HCT116 (cell line): Measurements from ENCODE around the gene C17orf67. TPM values are rescaled to one million over a fixed set of nuclear protein-coding genes. Genes with fewer than 3 reads are reported as not detected.

Experiments used
- ATAC-seq: fragments of 200-7000 bp; cut with Tn5 transposase; 2 replicates; pipeline ENCODE4 v1.9.1; 2020; ENCODE audit warnings: mild to moderate bottlenecking, moderate library complexity
- BruUV-seq: library from RNA; stranded (reverse); fragments of 400-500 nt; replicated peaks from 2 replicates; lab custom pipeline; 2021; lab: Mats Ljungman, UMichigan
- CTCF ChIA-PET: fragments of 300-600 bp; sonication (Branson Sonifier 250); formaldehyde crosslinking; loops from one replicate; lab custom pipeline; 2021; ENCODE audit warnings: antibody characterized with exemption; lab: Charles Lee
- POLR2A ChIA-PET: fragments of 300-600, 350-600 bp; sonication (Branson Sonifier 250); formaldehyde crosslinking; loops from one replicate; lab custom pipeline; 2021; ENCODE audit warnings: antibody characterized with exemption; lab: Charles Lee
- RAD21 ChIA-PET, 2 experiments: fragments of 300-600 bp; sonication (Branson Sonifier 250); formaldehyde crosslinking; loops; one replicate each; lab custom pipeline; 2023; ENCODE audit warnings: low total read pairs in 2 of 2; ENCODE audit not compliant: uncharacterized antibody in 2 of 2, unreplicated experiment in 2 of 2, low non-redundant PET in 1 of 2; lab: Charles Lee
- DNase-seq: peaks from one replicate; pipeline ENCODE4 v3.0.0-alpha.2; 2010; ENCODE audit warnings: low read depth, low spot score
- H2AFZ ChIP-seq: fragments of 200-600 bp; shearing (Covaris generic), sonication (generic); 2 replicates; pipeline ENCODE4 v1.6.1; 2017; ENCODE audit warnings: low read depth, mixed run types, mixed read lengths, antibody characterized with exemption, low read length; ENCODE audit not compliant: poor library complexity, severe bottlenecking
- H3K27ac ChIP-seq: 2 replicates; pipeline ENCODE4 v1.5.1; 2012; ENCODE audit warnings: low read depth, low read length
- H3K27me3 ChIP-seq: fragments of 200-600 bp; sonication (generic); 2 replicates; pipeline ENCODE4 v1.6.1; 2016; ENCODE audit warnings: mixed run types, low read length, mixed read lengths; ENCODE audit not compliant: insufficient read depth
- H3K36me3 ChIP-seq, 2 experiments: fragments of 200-500 bp in 1 of 2; fragments of 200-600 bp in 1 of 2; sonication (Bioruptor generic) in 1 of 2; sonication (generic) in 1 of 2; 2 replicates each; pipeline versions ENCODE4 v1.5.1 to v1.6.1; 2014 to 2016; ENCODE audit warnings: low read length in 2 of 2, inconsistent platforms in 1 of 2, mixed read lengths in 1 of 2, mixed run types in 1 of 2; ENCODE audit not compliant: insufficient read depth in 2 of 2, control insufficient read depth in 1 of 2
- H3K4me1 ChIP-seq, 2 experiments: fragments of 200-600 bp in 1 of 2; sonication (generic) in 1 of 2; 2 replicates each; pipeline versions ENCODE4 v1.5.1 to v1.6.1; 2012 to 2017; ENCODE audit warnings: low read length in 2 of 2, inconsistent platforms in 1 of 2, mild to moderate bottlenecking in 1 of 2, mixed read lengths in 1 of 2, mixed run types in 1 of 2, moderate library complexity in 1 of 2; ENCODE audit not compliant: insufficient read depth in 2 of 2, control insufficient read depth in 1 of 2
- H3K4me2 ChIP-seq: fragments of 200-600 bp; sonication (generic); 2 replicates; pipeline ENCODE4 v1.6.1; 2017; ENCODE audit warnings: mixed run types, low read length, mixed read lengths
- H3K4me3 ChIP-seq, 2 experiments: fragments of 200-600 bp in 1 of 2; sonication (generic) in 1 of 2; replicated peaks in 1 of 2; 2 replicates each; pipeline ENCODE4 v1.5.1; 2011 to 2016; ENCODE audit warnings: low read length in 2 of 2, control low read depth in 1 of 2, low read depth in 1 of 2, mild to moderate bottlenecking in 1 of 2, mixed read lengths in 1 of 2, mixed run types in 1 of 2
- H3K79me2 ChIP-seq: fragments of 200-600 bp; sonication (generic); 2 replicates; pipeline ENCODE4 v1.6.1; 2017; ENCODE audit warnings: mild to moderate bottlenecking, mixed run types, low read length, moderate library complexity, mixed read lengths; ENCODE audit not compliant: insufficient read depth
- H3K9ac ChIP-seq: fragments of 200-600 bp; sonication (generic); 2 replicates; pipeline ENCODE4 v1.6.1; 2016; ENCODE audit warnings: low read length, mixed read lengths
- H3K9me2 ChIP-seq: fragments of 200-600 bp; sonication (generic), shearing (Covaris generic); 2 replicates; pipeline ENCODE4 v1.6.1; 2017; ENCODE audit warnings: mixed run types, mild to moderate bottlenecking, moderate library complexity; ENCODE audit not compliant: insufficient read depth
- H3K9me3 ChIP-seq, 2 experiments: fragments of 200-500 bp in 1 of 2; fragments of 200-600 bp in 1 of 2; sonication (Bioruptor generic) in 1 of 2; sonication (generic) in 1 of 2; 2 replicates each; pipeline ENCODE4 v1.6.1; 2014 to 2017; ENCODE audit warnings: low read length in 2 of 2, mixed read lengths in 2 of 2, inconsistent platforms in 1 of 2, low read depth in 1 of 2, mild to moderate bottlenecking in 1 of 2, mixed run types in 1 of 2, moderate library complexity in 1 of 2; ENCODE audit not compliant: control insufficient read depth in 1 of 2, insufficient read depth in 1 of 2
- H4K20me1 ChIP-seq: fragments of 200-600 bp; sonication (generic), shearing (Covaris generic); 2 replicates; pipeline ENCODE4 v1.6.1; 2017; ENCODE audit warnings: mixed run types, mild to moderate bottlenecking, moderate library complexity; ENCODE audit not compliant: insufficient read depth
- CBX3 ChIP-seq: IDR thresholded peaks from 2 replicates; pipeline ENCODE4 v1.6.1; 2012; ENCODE audit warnings: low read depth
- CEBPB ChIP-seq: IDR thresholded peaks from 2 replicates; pipeline ENCODE4 v1.6.1; 2012; ENCODE audit warnings: low read depth
- CTCF ChIP-seq, 3 experiments: fragments of 200-600 bp in 1 of 3; sonication (generic) in 1 of 3; IDR thresholded peaks in 2 of 3; conservative IDR thresholded peaks in 1 of 3; 2 replicates each; pipeline ENCODE4 v1.5.1; 2012 to 2017; ENCODE audit warnings: low read depth in 2 of 3, low read length in 2 of 3, antibody characterized with exemption in 1 of 3, borderline replicate concordance in 1 of 3, control low read depth in 1 of 3, mild to moderate bottlenecking in 1 of 3, mixed read lengths in 1 of 3, mixed run types in 1 of 3, moderate library complexity in 1 of 3; ENCODE audit not compliant: insufficient read depth in 1 of 3
- EGR1 ChIP-seq: IDR thresholded peaks from 2 replicates; pipeline ENCODE4 v1.6.1; 2012; ENCODE audit warnings: low read depth
- ELF1 ChIP-seq: IDR thresholded peaks from 2 replicates; pipeline ENCODE4 v1.6.1; 2012; ENCODE audit warnings: low read depth, borderline replicate concordance
- EZH2phosphoT487 ChIP-seq: fragments of 200-600 bp; IDR thresholded peaks from 2 replicates; pipeline ENCODE4 v1.6.1; 2018; ENCODE audit warnings: antibody characterized with exemption, borderline replicate concordance
- FOSL1 ChIP-seq: IDR thresholded peaks from 2 replicates; pipeline ENCODE4 v1.6.1; 2012; ENCODE audit warnings: low read depth
- JUND ChIP-seq: IDR thresholded peaks from 2 replicates; pipeline ENCODE4 v1.6.1; 2012
- POLR2A ChIP-seq: IDR thresholded peaks from 2 replicates; pipeline ENCODE4 v1.7.0; 2011; ENCODE audit warnings: borderline replicate concordance; ENCODE audit not compliant: insufficient read depth, insufficient read length; ENCODE audit errors: extremely low read depth
- POLR2AphosphoS5 ChIP-seq: IDR thresholded peaks from 2 replicates; pipeline ENCODE4 v1.6.1; 2011; ENCODE audit warnings: mild to moderate bottlenecking, low read depth, low read length, moderate library complexity
- RAD21 ChIP-seq: IDR thresholded peaks from 2 replicates; pipeline ENCODE4 v1.6.1; 2012; ENCODE audit warnings: low read depth, mild to moderate bottlenecking
- SIN3A ChIP-seq: IDR thresholded peaks from 2 replicates; pipeline ENCODE4 v1.6.1; 2012; ENCODE audit warnings: low read depth
- SP1 ChIP-seq: IDR thresholded peaks from 2 replicates; pipeline ENCODE4 v1.6.1; 2012; ENCODE audit warnings: low read depth
- TCF7L2 ChIP-seq: IDR thresholded peaks from 2 replicates; pipeline ENCODE4 v1.7.0; 2011; ENCODE audit warnings: borderline replicate concordance, inconsistent platforms; ENCODE audit not compliant: insufficient read depth, insufficient read length; ENCODE audit errors: extremely low read depth
- YY1 ChIP-seq: IDR thresholded peaks from 2 replicates; pipeline ENCODE4 v1.6.1; 2011; ENCODE audit warnings: low read length, low read depth, moderate library complexity, mild to moderate bottlenecking; ENCODE audit not compliant: insufficient replicate concordance; ENCODE audit errors: extremely low read depth
- ZFX ChIP-seq: fragments of 450-650 bp; IDR thresholded peaks from 2 replicates; pipeline ENCODE4 v1.6.1; 2017
- ZNF274 ChIP-seq: fragments of 200-500 bp; sonication (Bioruptor generic); IDR thresholded peaks from 2 replicates; pipeline ENCODE4 v1.6.1; 2014; ENCODE audit warnings: mild to moderate bottlenecking, low read depth, low read length, inconsistent platforms
- intact Hi-C: fragments of 100-400 bp; cut with micrococcal nuclease; formaldehyde crosslinking; loops from 2 replicates; pipeline ENCODE4 v1.10.0; 2022
- total RNA-seq: library from RNA; stranded (reverse); gene quantifications from one replicate; pipeline ENCODE4 v1.2.1, GENCODE V29; 2021; ENCODE audit not compliant: unreplicated experiment
- TF ChIP-seq, protein P1 (sequence below): IDR thresholded peaks from 2 replicates; pipeline ENCODE4 v1.6.1; 2011; ENCODE audit warnings: mild to moderate bottlenecking, low read length, moderate library complexity; ENCODE audit not compliant: insufficient replicate concordance; ENCODE audit errors: extremely low read depth
- TF ChIP-seq, protein P2 (sequence below): IDR thresholded peaks from 2 replicates; pipeline ENCODE4 v1.6.1; 2012

Gene C17orf67
- total RNA-seq, 1 experiment from 2014 or later: 0.84 TPM

DNA sequence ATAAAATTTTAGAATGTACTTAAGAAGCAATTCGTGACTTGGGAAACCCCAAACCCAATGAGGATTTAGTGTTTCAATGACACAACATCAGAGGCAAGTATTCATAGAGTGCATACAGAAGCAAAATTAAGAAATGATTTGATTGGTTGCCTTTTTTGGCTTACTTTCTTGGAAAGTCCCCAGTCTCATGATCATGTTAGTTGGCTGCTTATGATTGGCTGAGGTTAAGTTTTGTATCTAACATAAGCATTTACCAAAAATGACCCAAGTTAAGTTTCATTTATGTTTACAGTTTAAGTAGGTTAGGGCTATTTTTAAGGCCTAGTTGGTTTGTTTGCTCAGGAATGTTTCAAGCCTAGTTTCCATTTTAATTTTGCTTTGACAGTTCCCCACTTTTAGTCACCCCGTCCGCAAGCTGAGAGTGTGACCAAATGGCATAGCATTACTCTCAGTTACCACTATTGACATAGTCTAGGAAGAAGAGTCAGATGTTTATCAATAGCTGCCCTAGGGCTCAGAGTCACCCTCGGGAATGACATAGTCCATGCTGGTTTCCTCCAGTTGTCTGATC, 36.4 kb upstream of the C17orf67 start:
- TF ChIP-seq POLR2AphosphoS5 (no peak), EGR1 (no peak), FOSL1 (no peak), YY1 (no peak), POLR2A (no peak), EZH2phosphoT487 (no peak), ELF1 (no peak), JUND (no peak), RAD21 (no peak), CEBPB (no peak), ZNF274 (no peak), SP1 (no peak), ZFX (no peak), CTCF (IDR thresholded peaks at IDR 0.05 in 2 of 3, conservative IDR thresholded peaks at IDR 0.05 in 1 of 3; ENCODE audit: borderline replicate concordance in 1 of 3, insufficient read depth in 1 of 3, low read depth in 2 of 3, low read length in 2 of 3) (no peak), TCF7L2 (no peak), SIN3A (no peak), CBX3 (no peak)
- TF ChIP-seq, protein P1, sequence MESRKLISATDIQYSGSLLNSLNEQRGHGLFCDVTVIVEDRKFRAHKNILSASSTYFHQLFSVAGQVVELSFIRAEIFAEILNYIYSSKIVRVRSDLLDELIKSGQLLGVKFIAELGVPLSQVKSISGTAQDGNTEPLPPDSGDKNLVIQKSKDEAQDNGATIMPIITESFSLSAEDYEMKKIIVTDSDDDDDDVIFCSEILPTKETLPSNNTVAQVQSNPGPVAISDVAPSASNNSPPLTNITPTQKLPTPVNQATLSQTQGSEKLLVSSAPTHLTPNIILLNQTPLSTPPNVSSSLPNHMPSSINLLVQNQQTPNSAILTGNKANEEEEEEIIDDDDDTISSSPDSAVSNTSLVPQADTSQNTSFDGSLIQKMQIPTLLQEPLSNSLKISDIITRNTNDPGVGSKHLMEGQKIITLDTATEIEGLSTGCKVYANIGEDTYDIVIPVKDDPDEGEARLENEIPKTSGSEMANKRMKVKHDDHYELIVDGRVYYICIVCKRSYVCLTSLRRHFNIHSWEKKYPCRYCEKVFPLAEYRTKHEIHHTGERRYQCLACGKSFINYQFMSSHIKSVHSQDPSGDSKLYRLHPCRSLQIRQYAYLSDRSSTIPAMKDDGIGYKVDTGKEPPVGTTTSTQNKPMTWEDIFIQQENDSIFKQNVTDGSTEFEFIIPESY: no peak
- TF ChIP-seq, protein P2, sequence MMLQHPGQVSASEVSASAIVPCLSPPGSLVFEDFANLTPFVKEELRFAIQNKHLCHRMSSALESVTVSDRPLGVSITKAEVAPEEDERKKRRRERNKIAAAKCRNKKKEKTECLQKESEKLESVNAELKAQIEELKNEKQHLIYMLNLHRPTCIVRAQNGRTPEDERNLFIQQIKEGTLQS: no peak
- H3K9me3 ChIP-seq: no peaks in the 10 kb centered on the region
- ATAC-seq (no peak), DNase-seq (no peak)
- H4K20me1 ChIP-seq: no peaks in the 10 kb centered on the region
- no peaks in the 10 kb centered on the region for H3K9me2 ChIP-seq
- no peak overlapping the region for H3K9ac ChIP-seq
- H3K4me3 ChIP-seq: no peak overlapping the region
- ChIA-PET POLR2A (interaction anchor here (0.6 kb wide), 1 partner anchor 232 kb away, joined by 3 read pairs; no protein-coding TSS in a partner anchor), CTCF (no interaction called here), RAD21 (no interaction called here)
- H3K4me2 ChIP-seq: no peak overlapping the region
- H3K27me3 ChIP-seq: no peaks in the 10 kb centered on the region
- no peak overlapping the region for H2AFZ ChIP-seq
- no peak overlapping the region for H3K27ac ChIP-seq
- no peaks in the 10 kb centered on the region for H3K4me1 ChIP-seq
- no TSS peak for BruUV-seq
- intact Hi-C loops: no loop called here
- H3K36me3 ChIP-seq: no peaks in the 10 kb centered on the region
- H3K79me2 ChIP-seq: no peaks in the 10 kb centered on the region
